ENCODE results near the gene HASPIN. TPM values are rescaled to one million over a fixed set of nuclear protein-coding genes. Genes with fewer than 3 reads are reported as not detected.

Gene HASPIN
- polyA plus RNA-seq, 1 donor from 2014 or later = 0.32 TPM

GRCh38 chr17:3738562-3739295 lies 15.0 kb downstream of the HASPIN start:
- Histone ChIP-seq H3K27me3 (ENCODE audit: insufficient read depth, low read depth, low read length) (no peaks in the 10 kb centered on the region), H3K9ac (ENCODE audit: low read length) (no peak overlapping the region), H2AFZ (ENCODE audit: low read depth, low read length) (no peak overlapping the region), H3K36me3 (ENCODE audit: insufficient read depth, low read length) (no peaks in the 10 kb centered on the region), H3K79me2 (replicated peaks; ENCODE audit: insufficient read depth, low read length) (no peaks in the 10 kb centered on the region), H3K9me2 (ENCODE audit: insufficient read depth, low read length) (no peaks in the 10 kb centered on the region), H4K20me1 (ENCODE audit: insufficient read depth) (no peaks in the 10 kb centered on the region), H3F3A (ENCODE audit: insufficient read depth, low read length, poor library complexity, severe bottlenecking) (no peaks in the 10 kb centered on the region), H3K27ac (ENCODE audit: low read length) (no peak overlapping the region), H3K4me3 (ENCODE audit: low read length) (no peak overlapping the region), H3K9me3 (ENCODE audit: low read length) (no peaks in the 10 kb centered on the region), H3K4me2 (ENCODE audit: low read length) (no peak overlapping the region)
- TF ChIP-seq REST (IDR thresholded peaks at IDR 0.05; ENCODE audit: borderline replicate concordance) = no peak
- no peak for TF ChIP-seq EP300 (conservative IDR thresholded peaks at IDR 0.05; ENCODE audit: poor library complexity, severe bottlenecking)

DNA sequence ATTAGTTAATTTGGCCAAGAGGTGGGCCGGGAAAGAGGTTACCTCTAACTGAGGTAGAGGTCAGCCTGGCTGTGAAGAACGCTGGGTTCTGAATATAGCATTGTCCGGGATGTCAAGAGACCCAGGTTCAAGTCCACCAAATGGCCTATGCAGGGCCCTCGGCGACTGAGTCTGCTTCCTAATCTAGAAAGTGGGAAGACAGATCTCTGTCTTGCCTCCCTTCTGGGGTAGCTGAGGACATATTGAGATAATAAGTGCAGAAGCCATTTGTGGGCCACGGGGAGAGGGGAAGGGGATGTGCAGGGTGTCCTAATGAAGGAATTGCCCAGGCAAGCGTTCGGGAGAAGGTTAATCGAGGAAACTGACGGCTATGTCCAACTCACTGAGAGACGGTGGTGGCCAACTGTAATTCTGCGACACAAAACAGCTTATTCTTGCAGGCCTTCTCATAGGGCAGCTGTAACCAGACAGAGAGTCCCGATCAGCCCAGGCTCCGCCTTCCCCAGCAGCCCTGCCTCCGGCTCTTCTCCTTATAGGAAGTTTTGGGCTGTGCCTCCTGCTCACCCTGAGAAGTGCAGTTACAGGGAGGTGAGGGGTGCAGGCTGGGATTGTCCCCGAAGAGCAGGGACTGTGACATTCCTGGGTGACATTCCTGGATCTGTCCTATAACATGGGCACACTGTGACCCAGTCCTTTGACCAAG lies 15.9 kb downstream of the HASPIN start:
- no peaks in the 10 kb centered on the region for H3K9me3 ChIP-seq (ENCODE audit: low read length)
- no peak overlapping the region for H3K27ac ChIP-seq (ENCODE audit: low read length)
- no peaks in the 10 kb centered on the region for H3K9me2 ChIP-seq (ENCODE audit: insufficient read depth, low read length)
- TF ChIP-seq RAD21 (conservative IDR thresholded peaks at IDR 0.05) = no peak
- TF ChIP-seq EP300 (conservative IDR thresholded peaks at IDR 0.05; ENCODE audit: poor library complexity, severe bottlenecking) = no peak
- TF ChIP-seq SMC3 (conservative IDR thresholded peaks at IDR 0.05; ENCODE audit: poor library complexity) = no peak
- TF ChIP-seq, protein P1, sequence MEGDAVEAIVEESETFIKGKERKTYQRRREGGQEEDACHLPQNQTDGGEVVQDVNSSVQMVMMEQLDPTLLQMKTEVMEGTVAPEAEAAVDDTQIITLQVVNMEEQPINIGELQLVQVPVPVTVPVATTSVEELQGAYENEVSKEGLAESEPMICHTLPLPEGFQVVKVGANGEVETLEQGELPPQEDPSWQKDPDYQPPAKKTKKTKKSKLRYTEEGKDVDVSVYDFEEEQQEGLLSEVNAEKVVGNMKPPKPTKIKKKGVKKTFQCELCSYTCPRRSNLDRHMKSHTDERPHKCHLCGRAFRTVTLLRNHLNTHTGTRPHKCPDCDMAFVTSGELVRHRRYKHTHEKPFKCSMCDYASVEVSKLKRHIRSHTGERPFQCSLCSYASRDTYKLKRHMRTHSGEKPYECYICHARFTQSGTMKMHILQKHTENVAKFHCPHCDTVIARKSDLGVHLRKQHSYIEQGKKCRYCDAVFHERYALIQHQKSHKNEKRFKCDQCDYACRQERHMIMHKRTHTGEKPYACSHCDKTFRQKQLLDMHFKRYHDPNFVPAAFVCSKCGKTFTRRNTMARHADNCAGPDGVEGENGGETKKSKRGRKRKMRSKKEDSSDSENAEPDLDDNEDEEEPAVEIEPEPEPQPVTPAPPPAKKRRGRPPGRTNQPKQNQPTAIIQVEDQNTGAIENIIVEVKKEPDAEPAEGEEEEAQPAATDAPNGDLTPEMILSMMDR (IDR thresholded peaks at IDR 0.05; ENCODE audit: poor library complexity, severe bottlenecking) = no peak
- TF ChIP-seq MXI1 (conservative IDR thresholded peaks at IDR 0.05; ENCODE audit: poor library complexity, severe bottlenecking) = no peak
- no peak for TF ChIP-seq REST (IDR thresholded peaks at IDR 0.05; ENCODE audit: borderline replicate concordance)
- no peak for TF ChIP-seq POLR2AphosphoS5 (IDR thresholded peaks at IDR 0.05)
- no peak for TF ChIP-seq EZH2 (IDR thresholded peaks at IDR 0.05; ENCODE audit: borderline replicate concordance, insufficient read depth, low read length, poor library complexity, severe bottlenecking)
- H4K20me1 ChIP-seq (ENCODE audit: insufficient read depth) = no peaks in the 10 kb centered on the region
- no peak overlapping the region for H3K9ac ChIP-seq (ENCODE audit: low read length)
- H3K36me3 ChIP-seq (ENCODE audit: insufficient read depth, low read length) = no peaks in the 10 kb centered on the region
- H3F3A ChIP-seq (ENCODE audit: insufficient read depth, low read length, poor library complexity, severe bottlenecking) = no peaks in the 10 kb centered on the region
- H3K79me2 ChIP-seq (replicated peaks; ENCODE audit: insufficient read depth, low read length) = no peaks in the 10 kb centered on the region
- no peaks in the 10 kb centered on the region for H3K27me3 ChIP-seq (ENCODE audit: insufficient read depth, low read depth, low read length)
- H3K4me3 ChIP-seq (ENCODE audit: low read length) = no peak overlapping the region
- H2AFZ ChIP-seq (ENCODE audit: low read depth, low read length) = no peak overlapping the region
- no peak overlapping the region for H3K4me2 ChIP-seq (ENCODE audit: low read length)

Data from neural cell (in vitro differentiated cells).